ES-I3 (cell line): ENCODE measurements around the gene OR11A1.

Experiments used
- H3K36me3 ChIP-seq: 2 replicates; pipeline ENCODE4 v1.6.1; 2013; ENCODE audit warnings: mild to moderate bottlenecking, low read length, control low read depth, moderate library complexity; ENCODE audit not compliant: insufficient read depth
- H3K4me1 ChIP-seq: 2 replicates; pipeline ENCODE4 v1.6.1; 2013; ENCODE audit warnings: mild to moderate bottlenecking, control low read depth, low read length; ENCODE audit not compliant: insufficient read depth
- H3K9ac ChIP-seq: 2 replicates; pipeline ENCODE4 v1.6.1; 2013; ENCODE audit warnings: low read depth, mild to moderate bottlenecking, low read length, moderate library complexity
- H3K9me3 ChIP-seq: 2 replicates; pipeline ENCODE4 v1.6.1; 2013; ENCODE audit warnings: mild to moderate bottlenecking, low read length, moderate library complexity; ENCODE audit not compliant: control insufficient read depth, insufficient read depth

Gene OR11A1

GRCh38 chr6:29456971-29457370 is at the start of gene OR11A1, which contains the start of gene OR2H1:
Gene OR11A1 (minus strand): TSS chr6:29457071. CDS start chr6:29427641, 29,430 bp downstream.
Gene OR2H1 (plus strand): TSS chr6:29457155. CDS start chr6:29461770, 4,615 bp downstream.
- no peaks in the 10 kb centered on the region for H3K4me1 ChIP-seq
- no peaks in the 10 kb centered on the region for H3K36me3 ChIP-seq
- H3K9ac ChIP-seq = no peak within 1 kb of the TSS
- no peaks in the 10 kb centered on the region for H3K9me3 ChIP-seq

- H3K9ac ChIP-seq = no peak overlapping the region
- no peaks in the 10 kb centered on the region for H3K36me3 ChIP-seq
- H3K9me3 ChIP-seq = no peaks in the 10 kb centered on the region
- no peaks in the 10 kb centered on the region; the same call in 1 of the 2 replicates for H3K4me1 ChIP-seq
These were observed 49.7 kb upstream of the OR11A1 start for GRCh38 chr6:29506446-29507067.

- Histone ChIP-seq H3K9me3 (no peaks in the 10 kb centered on the region), H3K36me3 (no peaks in the 10 kb centered on the region), H3K9ac (no peak overlapping the region), H3K4me1 (no peaks in the 10 kb centered on the region; the same call in 1 of the 2 replicates)
These were observed 48.9 kb upstream of the OR11A1 start for GRCh38 chr6:29505808-29506207.

- H3K9ac ChIP-seq = no peak overlapping the region
- H3K4me1 ChIP-seq = no peaks in the 10 kb centered on the region; the same call in 1 of the 2 replicates
- no peaks in the 10 kb centered on the region for H3K9me3 ChIP-seq
- no peaks in the 10 kb centered on the region for H3K36me3 ChIP-seq
These were observed 48.1 kb upstream of the OR11A1 start for GRCh38 chr6:29504961-29505360.

GRCh38 chr6:29502597-29502996 is 45.7 kb upstream of the OR11A1 start:
- no peaks in the 10 kb centered on the region for H3K36me3 ChIP-seq
- no peaks in the 10 kb centered on the region; the same call in 1 of the 2 replicates for H3K4me1 ChIP-seq
- H3K9ac ChIP-seq = no peak overlapping the region
- H3K9me3 ChIP-seq = no peaks in the 10 kb centered on the region

GRCh38 chr6:29502181-29502580 is 45.3 kb upstream of the OR11A1 start:
- H3K9me3 ChIP-seq = no peaks in the 10 kb centered on the region
- no peaks in the 10 kb centered on the region for H3K36me3 ChIP-seq
- H3K9ac ChIP-seq = no peak overlapping the region
- H3K4me1 ChIP-seq = no peaks in the 10 kb centered on the region; the same call in 1 of the 2 replicates

- no peaks in the 10 kb centered on the region; the same call in 1 of the 2 replicates for H3K4me1 ChIP-seq
- no peak overlapping the region for H3K9ac ChIP-seq
- no peaks in the 10 kb centered on the region for H3K9me3 ChIP-seq
- H3K36me3 ChIP-seq = no peaks in the 10 kb centered on the region
These were observed 44.2 kb upstream of the OR11A1 start for GRCh38 chr6:29501106-29501505.

- no peaks in the 10 kb centered on the region; the same call in 1 of the 2 replicates for H3K4me1 ChIP-seq
- no peaks in the 10 kb centered on the region for H3K9me3 ChIP-seq
- H3K9ac ChIP-seq = no peak overlapping the region
These were observed 43.7 kb upstream of the OR11A1 start for GRCh38 chr6:29500594-29500993.

GRCh38 chr6:29499704-29500103 is 42.8 kb upstream of the OR11A1 start:
- Histone ChIP-seq H3K9me3 (no peaks in the 10 kb centered on the region), H3K36me3 (no peaks in the 10 kb centered on the region), H3K9ac (no peak overlapping the region), H3K4me1 (no peaks in the 10 kb centered on the region; the same call in 1 of the 2 replicates)

More at GRCh38 chr6:29500594-29500993, 43.7 kb upstream of the OR11A1 start:
- H3K36me3 ChIP-seq = no peaks in the 10 kb centered on the region

GRCh38 chr6:29496961-29497360 is 40.1 kb upstream of the OR11A1 start:
- H3K36me3 ChIP-seq = no peaks in the 10 kb centered on the region
- no peaks in the 10 kb centered on the region for H3K4me1 ChIP-seq
- H3K9ac ChIP-seq = no peak overlapping the region
- no peaks in the 10 kb centered on the region for H3K9me3 ChIP-seq

- H3K4me1 ChIP-seq = no peaks in the 10 kb centered on the region
- H3K9ac ChIP-seq = no peak overlapping the region
- H3K9me3 ChIP-seq = no peaks in the 10 kb centered on the region
- H3K36me3 ChIP-seq = no peaks in the 10 kb centered on the region
These were observed 38.7 kb upstream of the OR11A1 start for GRCh38 chr6:29495571-29495970.

- Histone ChIP-seq H3K4me1 (no peaks in the 10 kb centered on the region), H3K9ac (no peak overlapping the region), H3K36me3 (no peaks in the 10 kb centered on the region), H3K9me3 (no peaks in the 10 kb centered on the region)
These were observed 37.3 kb upstream of the OR11A1 start for GRCh38 chr6:29494131-29494530.

- H3K36me3 ChIP-seq = no peaks in the 10 kb centered on the region
- no peak overlapping the region for H3K9ac ChIP-seq
- H3K4me1 ChIP-seq = no peaks in the 10 kb centered on the region
- no peaks in the 10 kb centered on the region for H3K9me3 ChIP-seq
These were observed 36.4 kb upstream of the OR11A1 start for GRCh38 chr6:29493261-29493660.

GRCh38 chr6:29491574-29491973 is 34.7 kb upstream of the OR11A1 start:
- Histone ChIP-seq H3K9ac (no peak overlapping the region), H3K9me3 (no peaks in the 10 kb centered on the region), H3K4me1 (no peaks in the 10 kb centered on the region)

GRCh38 chr6:29490552-29490951 is 33.7 kb upstream of the OR11A1 start:
- Histone ChIP-seq H3K36me3 (no peaks in the 10 kb centered on the region), H3K9me3 (no peaks in the 10 kb centered on the region), H3K9ac (no peak overlapping the region), H3K4me1 (no peaks in the 10 kb centered on the region)

More at GRCh38 chr6:29491574-29491973, 34.7 kb upstream of the OR11A1 start:
- no peaks in the 10 kb centered on the region for H3K36me3 ChIP-seq
